Mononuclear cell (primary cell): ENCODE results near the gene KNDC1. TPM values are rescaled to one million over a fixed set of nuclear protein-coding genes. Genes with fewer than 3 reads are reported as not detected.
"Not testable (repeated sequence)": the region's sequence is repeated elsewhere in the genome, so short reads cannot be mapped to it uniquely, and the experiment has no call there.

Source experiments
- H3K27me3 ChIP-seq: 2 replicates; pipeline ENCODE4 v1.6.0; 2011; ENCODE audit warnings: low read length, control low read depth; ENCODE audit not compliant: insufficient read depth
- H3K4me1 ChIP-seq: 2 replicates; pipeline ENCODE4 v1.5.1; 2011; ENCODE audit warnings: mild to moderate bottlenecking, low read length, control low read depth; ENCODE audit not compliant: insufficient read depth
- H3K4me3 ChIP-seq: 2 replicates; pipeline ENCODE4 v1.5.1; 2011; ENCODE audit warnings: mild to moderate bottlenecking, low read length, moderate library complexity
- H3K9me3 ChIP-seq: 2 replicates; pipeline ENCODE4 v1.5.1; 2011; ENCODE audit warnings: low read depth, mild to moderate bottlenecking, control low read depth, low read length
- total RNA-seq: library from RNA; depleted of rRNA; stranded (reverse); fragments of >200 nt; gene quantifications from one replicate; pipeline ENCODE4 v1.2.3, GENCODE V29; 2012

KNDC1 gene
- total RNA-seq, 1 donor, result 0.94 TPM

- peaks cover 47% of the 10 kb centered on the region for H3K27me3 ChIP-seq
- no peak within 1 kb of the TSS for H3K4me3 ChIP-seq
- no peaks in the 10 kb centered on the region for H3K9me3 ChIP-seq
- H3K4me1 ChIP-seq, result peaks cover 1% of the 10 kb centered on the region
These were observed 70.0 kb downstream of the KNDC1 start, which contains the start of gene UTF1 for GRCh38 chr10:133230044-133230361. Gene UTF1, plus strand, starts transcription at chr10:133230217. Its CDS starts 72 bp downstream, at chr10:133230289.

DNA sequence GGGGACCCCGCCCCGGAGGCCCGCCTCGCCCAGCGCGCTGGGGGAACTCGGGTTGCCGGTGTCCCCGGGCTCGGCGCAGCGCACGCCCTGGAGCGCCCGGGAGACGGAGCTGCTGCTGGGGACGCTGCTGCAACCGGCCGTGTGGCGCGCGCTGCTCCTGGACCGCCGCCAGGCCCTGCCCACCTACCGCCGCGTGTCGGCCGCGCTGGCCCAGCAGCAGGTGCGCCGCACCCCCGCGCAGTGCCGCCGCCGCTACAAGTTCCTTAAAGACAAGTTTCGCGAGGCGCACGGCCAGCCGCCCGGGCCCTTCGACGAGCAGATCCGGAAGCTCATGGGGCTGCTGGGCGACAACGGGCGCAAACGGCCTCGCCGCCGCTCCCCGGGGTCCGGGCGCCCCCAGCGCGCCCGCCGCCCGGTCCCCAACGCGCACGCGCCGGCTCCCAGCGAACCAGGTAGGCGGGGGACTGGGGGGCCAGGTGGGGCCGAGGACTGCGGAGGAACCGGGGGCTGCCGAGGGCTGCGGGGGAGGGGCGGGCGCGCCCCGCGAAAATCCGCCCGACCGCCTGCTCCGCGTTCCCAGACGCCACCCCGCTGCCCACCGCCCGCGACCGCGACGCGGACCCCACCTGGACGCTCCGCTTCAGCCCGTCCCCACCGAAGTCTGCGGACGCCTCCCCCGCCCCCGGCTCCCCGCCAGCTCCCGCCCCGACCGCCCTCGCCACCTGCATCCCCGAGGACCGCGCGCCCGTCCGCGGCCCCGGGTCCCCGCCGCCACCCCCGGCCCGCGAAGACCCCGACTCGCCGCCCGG, 70.6 kb downstream of the KNDC1 start:
- Histone ChIP-seq H3K4me1 (peaks cover 7% of the 10 kb centered on the region), H3K4me3 (no peak overlapping the region), H3K9me3 (no peaks in the 10 kb centered on the region), H3K27me3 (peaks cover 47% of the 10 kb centered on the region)

DNA sequence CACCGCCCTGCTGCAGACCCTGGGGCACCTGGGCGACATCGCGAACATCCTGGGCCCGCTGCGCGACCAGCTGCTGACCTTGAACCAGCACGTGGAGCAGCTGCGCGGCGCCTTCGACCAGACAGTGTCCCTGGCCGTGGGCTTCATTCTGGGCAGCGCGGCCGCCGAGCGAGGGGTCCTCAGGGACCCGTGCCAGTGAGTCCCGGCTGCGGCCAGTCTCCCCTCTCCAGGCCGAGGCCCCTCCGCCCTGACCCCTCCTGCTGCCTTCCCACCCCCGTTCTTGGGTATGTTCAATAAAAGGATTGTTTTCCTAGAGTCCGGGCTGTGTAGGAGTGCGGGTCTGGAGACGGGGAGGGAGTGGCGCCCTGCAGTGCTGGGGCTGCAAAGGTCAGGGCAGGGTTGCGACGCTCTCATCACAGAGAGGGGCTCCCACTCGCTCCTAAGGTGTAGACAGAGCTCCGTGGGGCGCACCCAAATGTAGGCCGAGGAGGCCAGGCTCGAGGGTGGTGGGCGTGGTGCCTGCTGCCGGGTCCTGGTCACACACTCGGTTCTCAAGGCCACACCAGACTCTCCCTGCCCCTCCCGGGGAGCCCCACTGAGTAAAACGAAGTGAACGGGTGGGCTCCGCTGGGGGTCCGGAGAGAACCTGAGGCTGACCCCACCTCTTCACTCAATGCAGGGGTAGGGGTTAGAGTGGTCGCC, 71.4 kb downstream of the KNDC1 start:
- peaks cover 12% of the 10 kb centered on the region for H3K4me1 ChIP-seq
- peaks cover 44% of the 10 kb centered on the region for H3K27me3 ChIP-seq
- no peak overlapping the region for H3K4me3 ChIP-seq
- H3K9me3 ChIP-seq, result no peaks in the 10 kb centered on the region

GRCh38 chr10:133231946-133232574, 72.0 kb downstream of the KNDC1 start:
- H3K27me3 ChIP-seq, result peaks cover 44% of the 10 kb centered on the region

GRCh38 chr10:133234796-133235195, 74.8 kb downstream of the KNDC1 start:
- Histone ChIP-seq H3K4me1 (peaks cover 26% of the 10 kb centered on the region), H3K27me3 (peaks cover 51% of the 10 kb centered on the region)
- H3K4me3 ChIP-seq, H3K9me3 ChIP-seq: not testable (repeated sequence)

More at GRCh38 chr10:133231946-133232574, 72.0 kb downstream of the KNDC1 start:
- no peaks in the 10 kb centered on the region for H3K9me3 ChIP-seq
- H3K4me1 ChIP-seq, result peaks cover 19% of the 10 kb centered on the region
- H3K4me3 ChIP-seq, result no peak overlapping the region

DNA sequence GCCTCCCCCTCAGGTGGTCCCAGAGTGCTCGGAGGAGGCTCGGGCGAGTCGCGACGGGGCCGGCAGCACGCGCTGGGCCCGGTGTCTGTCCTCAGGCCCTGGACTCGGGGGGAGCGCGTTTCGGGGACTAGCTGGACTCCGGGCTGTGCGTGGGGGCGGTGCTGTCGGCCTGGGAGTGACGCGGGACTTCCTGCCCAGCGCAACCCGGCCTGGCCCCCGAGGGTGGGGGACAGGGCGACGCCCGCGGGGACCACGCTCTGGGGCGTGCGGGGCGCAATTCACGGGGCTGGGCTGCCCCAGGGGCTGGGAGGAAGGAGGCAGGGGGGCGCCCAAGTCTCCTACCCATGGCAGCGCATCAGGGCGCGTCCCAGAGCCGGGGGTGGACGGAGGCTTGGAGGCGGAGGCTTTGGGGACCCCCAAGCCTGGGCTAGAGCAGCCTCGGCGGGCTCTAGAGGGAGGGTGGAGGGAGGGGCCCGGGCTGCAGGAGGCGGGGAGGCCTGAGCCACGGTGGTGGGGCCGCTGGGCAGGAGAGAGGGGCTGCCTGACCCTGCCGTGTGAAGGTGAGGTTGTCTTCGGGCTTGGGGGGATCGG, 75.3 kb downstream of the KNDC1 start:
- Histone ChIP-seq H3K4me3 (peak overlapping the region; percentile 13), H3K9me3 (no peaks in the 10 kb centered on the region), H3K27me3 (peaks cover 51% of the 10 kb centered on the region), H3K4me1 (peaks cover 31% of the 10 kb centered on the region)

GRCh38 chr10:133235932-133236331, 75.9 kb downstream of the KNDC1 start:
- no peaks in the 10 kb centered on the region for H3K9me3 ChIP-seq
- peak overlapping the region; percentile 23 for H3K4me3 ChIP-seq
- H3K27me3 ChIP-seq, result peaks cover 52% of the 10 kb centered on the region
- peaks cover 36% of the 10 kb centered on the region for H3K4me1 ChIP-seq

DNA sequence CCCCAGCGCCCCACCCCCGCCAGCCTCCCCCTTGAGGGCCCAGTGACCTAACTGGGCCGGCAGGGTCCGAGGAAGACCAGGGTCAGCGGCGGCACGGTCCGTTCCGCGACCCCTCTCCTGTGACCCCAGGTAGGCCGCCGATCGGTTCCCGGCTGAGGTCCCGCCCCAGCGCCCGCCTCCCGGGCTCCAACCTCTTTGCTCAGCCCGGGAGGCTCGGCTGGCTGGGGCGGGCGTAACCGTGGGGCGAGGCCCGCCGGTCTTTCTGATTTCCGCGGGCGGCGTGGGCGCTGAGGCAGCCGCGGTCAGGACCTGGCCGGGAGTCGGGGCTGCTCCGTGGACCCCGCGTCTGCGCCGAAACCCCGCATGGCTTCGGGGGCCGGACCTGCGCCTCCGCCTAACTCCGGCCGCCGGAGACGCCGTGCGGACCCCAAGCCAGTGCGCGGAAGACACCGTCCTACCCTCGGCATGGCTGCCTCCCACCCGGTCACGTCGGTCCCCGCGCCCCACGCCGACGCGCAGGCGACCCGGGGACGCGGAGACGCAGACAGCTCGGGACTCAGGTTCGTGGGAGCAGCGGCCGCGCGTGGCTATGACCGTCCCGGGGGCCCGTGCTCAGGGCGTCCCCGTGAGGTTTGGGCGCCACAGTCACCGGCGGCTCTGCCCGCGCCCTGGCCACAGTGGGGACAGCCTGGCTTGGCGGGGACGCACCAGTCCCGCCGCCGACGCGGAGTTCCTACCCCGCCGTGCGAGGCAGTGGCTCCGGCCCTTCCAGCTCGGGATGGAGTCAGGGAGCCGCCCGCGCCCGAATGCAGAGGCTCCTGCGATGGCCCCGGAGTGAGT, 76.6 kb downstream of the KNDC1 start:
- Histone ChIP-seq H3K4me1 (peaks cover 43% of the 10 kb centered on the region), H3K27me3 (peaks cover 51% of the 10 kb centered on the region), H3K4me3 (peak overlapping the region; percentile 12), H3K9me3 (no peaks in the 10 kb centered on the region)

- H3K4me3 ChIP-seq, result no peak overlapping the region
- H3K9me3 ChIP-seq, result no peaks in the 10 kb centered on the region
- H3K27me3 ChIP-seq, result peaks cover 46% of the 10 kb centered on the region
- H3K4me1 ChIP-seq, result peaks cover 49% of the 10 kb centered on the region
These were observed 77.2 kb downstream of the KNDC1 start for GRCh38 chr10:133237241-133237587.

- Histone ChIP-seq H3K27me3 (peaks cover 42% of the 10 kb centered on the region), H3K4me1 (peaks cover 51% of the 10 kb centered on the region), H3K4me3 (peak within 1 kb of the TSS; percentile 12), H3K9me3 (no peaks in the 10 kb centered on the region)
These were observed 77.8 kb downstream of the KNDC1 start, which contains the start of gene VENTX for GRCh38 chr10:133237588-133238465. Gene VENTX, plus strand, starts transcription at chr10:133237855. Its CDS starts 60 bp downstream, at chr10:133237915.

GRCh38 chr10:133238466-133238804, 78.4 kb downstream of the KNDC1 start:
- Histone ChIP-seq H3K9me3 (no peaks in the 10 kb centered on the region), H3K4me1 (peaks cover 51% of the 10 kb centered on the region), H3K27me3 (peaks cover 39% of the 10 kb centered on the region), H3K4me3 (no peak overlapping the region)

GRCh38 chr10:133239990-133240389, 80.0 kb downstream of the KNDC1 start:
- H3K4me1 ChIP-seq, result peaks cover 50% of the 10 kb centered on the region
- no peaks in the 10 kb centered on the region for H3K9me3 ChIP-seq
- peaks cover 35% of the 10 kb centered on the region for H3K27me3 ChIP-seq
- no peak overlapping the region for H3K4me3 ChIP-seq

DNA sequence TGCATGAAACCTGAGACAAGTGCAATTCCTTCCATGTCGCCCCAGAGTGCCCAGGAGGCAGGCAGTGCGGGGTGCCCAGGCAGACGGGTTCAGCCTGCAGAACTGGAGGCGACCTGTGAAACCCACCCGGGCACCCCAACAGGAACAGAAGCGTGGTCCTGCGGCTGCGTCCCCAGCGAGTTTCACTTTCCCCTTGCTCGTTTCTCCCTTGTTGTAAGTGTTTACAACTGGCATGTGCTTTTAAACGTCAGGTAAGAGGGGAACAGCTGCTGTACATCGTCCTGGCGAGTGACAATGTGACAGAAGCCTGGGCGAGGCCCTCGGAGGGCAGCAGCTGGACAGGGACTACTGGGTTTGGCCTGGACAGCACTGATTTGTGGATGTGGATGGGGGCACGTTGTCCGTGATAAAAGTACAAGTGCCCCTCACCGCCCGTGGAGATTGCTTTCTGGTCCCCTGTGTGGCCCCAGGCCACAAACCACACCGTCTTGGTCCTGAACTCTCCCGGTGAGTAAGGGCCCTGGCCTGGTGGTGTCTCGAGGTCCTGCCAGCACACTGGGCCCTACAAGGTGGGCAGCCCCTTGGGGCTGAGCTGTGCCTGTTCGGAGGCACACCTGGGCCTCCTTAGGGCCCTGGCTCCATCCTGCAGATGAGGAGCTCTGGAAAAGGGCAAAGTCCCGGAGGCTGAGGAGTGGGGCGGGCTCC, 81.6 kb downstream of the KNDC1 start:
- Histone ChIP-seq H3K4me1 (peaks cover 39% of the 10 kb centered on the region), H3K27me3 (peaks cover 33% of the 10 kb centered on the region), H3K9me3 (no peaks in the 10 kb centered on the region), H3K4me3 (peak overlapping the region; percentile 30)
